Measurements from ENCODE around the gene MAP3K21.

The MAP3K21 gene

DNA sequence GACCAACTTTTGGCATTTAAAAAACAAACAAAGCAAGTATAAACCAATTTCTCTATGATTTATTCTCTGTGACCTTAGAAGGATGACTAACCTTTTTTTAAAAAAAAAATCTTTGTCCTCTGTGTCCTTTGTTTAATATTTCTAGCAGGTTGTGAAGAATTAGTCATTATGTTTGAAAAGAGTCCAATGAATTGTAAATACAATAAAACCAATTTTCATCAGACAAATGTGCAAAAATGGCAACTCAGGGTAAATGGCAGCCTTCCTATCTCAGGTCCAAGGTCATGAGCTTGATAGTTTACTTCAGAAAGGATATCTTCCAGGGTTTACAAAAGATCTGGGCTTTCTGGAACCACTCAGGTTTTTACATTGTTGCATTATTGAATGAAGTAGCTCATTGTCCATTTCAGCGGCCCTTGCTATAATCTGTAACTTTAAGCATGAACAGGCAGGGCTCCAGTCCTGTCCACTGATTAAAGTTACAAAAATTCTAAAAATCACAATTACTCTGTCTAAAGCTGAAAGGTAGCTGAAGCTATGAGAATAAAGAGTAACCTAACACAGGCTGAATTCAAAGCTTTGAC, 11.7 kb upstream of the MAP3K21 start:
- TF ChIP-seq EZH2phosphoT487 (IDR thresholded peaks at IDR 0.05; ENCODE audit: low read length) (no peak), EZH2 (optimal IDR thresholded peaks at IDR 0.05; ENCODE audit: low read depth, low read length) (no peak)
- TF ChIP-seq, protein P1, sequence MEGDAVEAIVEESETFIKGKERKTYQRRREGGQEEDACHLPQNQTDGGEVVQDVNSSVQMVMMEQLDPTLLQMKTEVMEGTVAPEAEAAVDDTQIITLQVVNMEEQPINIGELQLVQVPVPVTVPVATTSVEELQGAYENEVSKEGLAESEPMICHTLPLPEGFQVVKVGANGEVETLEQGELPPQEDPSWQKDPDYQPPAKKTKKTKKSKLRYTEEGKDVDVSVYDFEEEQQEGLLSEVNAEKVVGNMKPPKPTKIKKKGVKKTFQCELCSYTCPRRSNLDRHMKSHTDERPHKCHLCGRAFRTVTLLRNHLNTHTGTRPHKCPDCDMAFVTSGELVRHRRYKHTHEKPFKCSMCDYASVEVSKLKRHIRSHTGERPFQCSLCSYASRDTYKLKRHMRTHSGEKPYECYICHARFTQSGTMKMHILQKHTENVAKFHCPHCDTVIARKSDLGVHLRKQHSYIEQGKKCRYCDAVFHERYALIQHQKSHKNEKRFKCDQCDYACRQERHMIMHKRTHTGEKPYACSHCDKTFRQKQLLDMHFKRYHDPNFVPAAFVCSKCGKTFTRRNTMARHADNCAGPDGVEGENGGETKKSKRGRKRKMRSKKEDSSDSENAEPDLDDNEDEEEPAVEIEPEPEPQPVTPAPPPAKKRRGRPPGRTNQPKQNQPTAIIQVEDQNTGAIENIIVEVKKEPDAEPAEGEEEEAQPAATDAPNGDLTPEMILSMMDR (IDR thresholded peaks at IDR 0.05; ENCODE audit: low read length) = no peak
- Histone ChIP-seq H3K4me1 (ENCODE audit: low read length) (peaks cover 12% of the 10 kb centered on the region), H3K27me3 (replicated peaks; ENCODE audit: insufficient read depth, low read length) (no peaks in the 10 kb centered on the region), H3K4me3 (ENCODE audit: low read length) (no peak overlapping the region), H3K4me2 (ENCODE audit: low read depth, low read length) (no peak overlapping the region), H2AFZ (ENCODE audit: low read length) (no peak overlapping the region), H3F3A (ENCODE audit: insufficient read depth, low read length) (peaks cover 14% of the 10 kb centered on the region), H3K9me2 (replicated peaks; ENCODE audit: insufficient read depth, low read length) (no peaks in the 10 kb centered on the region), H3K27ac (ENCODE audit: low read length) (no peak overlapping the region), H3K36me3 (replicated peaks; ENCODE audit: insufficient read depth, low read length) (no peaks in the 10 kb centered on the region), H3K9ac (ENCODE audit: low read length) (no peak overlapping the region), H4K20me1 (ENCODE audit: insufficient read depth, low read length) (no peaks in the 10 kb centered on the region), H3K79me2 (ENCODE audit: low read length) (no peaks in the 10 kb centered on the region), H3K9me3 (replicated peaks; ENCODE audit: insufficient read depth, low read length) (no peaks in the 10 kb centered on the region)
- no peak for DNase-seq

DNA sequence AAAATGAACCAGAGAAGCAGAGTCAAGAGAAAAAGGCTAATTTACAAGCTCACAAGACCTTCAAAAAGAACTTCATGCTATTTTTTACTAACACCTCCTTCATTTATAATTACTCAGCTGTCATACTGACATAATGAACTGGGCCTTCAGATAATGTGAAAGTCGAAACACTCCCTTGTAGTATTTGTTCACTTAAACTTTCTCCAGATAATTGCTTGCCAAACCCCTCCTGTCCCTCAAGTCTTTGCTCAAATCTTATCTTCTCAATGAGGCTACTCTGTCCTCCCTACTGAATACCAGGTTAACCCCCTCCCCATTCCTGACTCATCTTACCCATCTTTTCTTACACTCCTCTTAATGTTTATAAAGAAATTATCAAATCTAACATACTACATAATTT, 11.1 kb upstream of the MAP3K21 start:
- no peaks in the 10 kb centered on the region for H3K27me3 ChIP-seq (replicated peaks; ENCODE audit: insufficient read depth, low read length)
- TF ChIP-seq EZH2 (optimal IDR thresholded peaks at IDR 0.05; ENCODE audit: low read depth, low read length) = no peak
- TF ChIP-seq, protein P1 (IDR thresholded peaks at IDR 0.05; ENCODE audit: low read length) = no peak

DNA sequence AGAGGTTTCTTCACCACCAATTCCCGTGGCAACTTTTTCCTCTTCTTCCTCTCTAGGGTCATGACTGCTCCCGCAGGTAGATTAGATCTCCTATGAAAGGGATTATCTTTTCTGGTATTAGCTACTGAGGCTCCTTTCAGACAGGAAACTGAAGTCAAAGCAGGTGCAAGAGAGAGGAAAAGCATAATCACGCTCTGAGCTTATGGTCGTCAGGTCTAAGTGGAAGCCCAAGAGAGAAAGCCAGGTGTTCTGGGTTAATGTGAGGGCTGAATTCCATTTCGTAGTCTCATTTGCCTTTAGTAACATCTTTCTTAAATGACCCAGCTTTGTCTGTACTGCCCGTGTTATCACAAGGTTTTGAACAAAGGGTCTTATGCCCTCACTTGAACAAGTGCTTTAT, 8.3 kb upstream of the MAP3K21 start:
- Histone ChIP-seq H3K27me3 (replicated peaks; ENCODE audit: insufficient read depth, low read length) (no peaks in the 10 kb centered on the region), H3K4me2 (ENCODE audit: low read depth, low read length) (peak overlapping the region; percentile 55), H3K4me3 (ENCODE audit: low read length) (peak overlapping the region; percentile 7; the same call in 1 of the 2 replicates), H3K9me3 (replicated peaks; ENCODE audit: insufficient read depth, low read length) (no peaks in the 10 kb centered on the region), H3F3A (ENCODE audit: insufficient read depth, low read length) (peaks cover 14% of the 10 kb centered on the region), H4K20me1 (ENCODE audit: insufficient read depth, low read length) (no peaks in the 10 kb centered on the region), H3K9me2 (replicated peaks; ENCODE audit: insufficient read depth, low read length) (no peaks in the 10 kb centered on the region), H3K9ac (ENCODE audit: low read length) (peak overlapping the region; percentile 16; the same call in 1 of the 2 replicates), H3K4me1 (ENCODE audit: low read length) (peaks cover 12% of the 10 kb centered on the region), H2AFZ (ENCODE audit: low read length) (peak overlapping the region; percentile 37), H3K27ac (ENCODE audit: low read length) (peak overlapping the region; percentile 72), H3K79me2 (ENCODE audit: low read length) (no peaks in the 10 kb centered on the region), H3K36me3 (replicated peaks; ENCODE audit: insufficient read depth, low read length) (no peaks in the 10 kb centered on the region)
- TF ChIP-seq EZH2phosphoT487 (IDR thresholded peaks at IDR 0.05; ENCODE audit: low read length) = no peak
- TF ChIP-seq, protein P1 (IDR thresholded peaks at IDR 0.05; ENCODE audit: low read length) = no peak
- TF ChIP-seq EZH2 (optimal IDR thresholded peaks at IDR 0.05; ENCODE audit: low read depth, low read length) = no peak
- peak; percentile 91 for DNase-seq

More for the DNA sequence above, 11.1 kb upstream of the MAP3K21 start:
- no peak overlapping the region for H3K4me3 ChIP-seq (ENCODE audit: low read length)
- no peaks in the 10 kb centered on the region for H3K9me2 ChIP-seq (replicated peaks; ENCODE audit: insufficient read depth, low read length)
- no peaks in the 10 kb centered on the region for H4K20me1 ChIP-seq (ENCODE audit: insufficient read depth, low read length)
- H3K9ac ChIP-seq (ENCODE audit: low read length) = no peak overlapping the region
- no peaks in the 10 kb centered on the region for H3K36me3 ChIP-seq (replicated peaks; ENCODE audit: insufficient read depth, low read length)
- H3K9me3 ChIP-seq (replicated peaks; ENCODE audit: insufficient read depth, low read length) = no peaks in the 10 kb centered on the region
- H2AFZ ChIP-seq (ENCODE audit: low read length) = no peak overlapping the region
- no peaks in the 10 kb centered on the region for H3K79me2 ChIP-seq (ENCODE audit: low read length)
- H3F3A ChIP-seq (ENCODE audit: insufficient read depth, low read length) = peaks cover 14% of the 10 kb centered on the region
- H3K4me2 ChIP-seq (ENCODE audit: low read depth, low read length) = no peak overlapping the region
- peaks cover 12% of the 10 kb centered on the region for H3K4me1 ChIP-seq (ENCODE audit: low read length)
- DNase-seq = no peak
- no peak overlapping the region for H3K27ac ChIP-seq (ENCODE audit: low read length)
